OCI-LY7 (cell line): Measurements from ENCODE around the gene LRP1B. TPM values are rescaled to one million over a fixed set of nuclear protein-coding genes. Genes with fewer than 3 reads are reported as not detected.

ENCODE experiments used
- BruUV-seq: library from RNA; stranded (reverse); fragments of 400-500 nt; replicated peaks from 2 replicates; lab custom pipeline; 2021; lab: Mats Ljungman, UMichigan
- CTCF ChIA-PET: fragments of 300-600 bp; sonication (Branson Sonifier 250); formaldehyde crosslinking; loops from one replicate; lab custom pipeline; 2022; ENCODE audit warnings: antibody characterized with exemption; ENCODE audit not compliant: unreplicated experiment; lab: Charles Lee
- POLR2A ChIA-PET: fragments of 300-600 bp; sonication (Branson Sonifier 250); formaldehyde crosslinking; loops from one replicate; lab custom pipeline; 2022; ENCODE audit warnings: antibody characterized with exemption; lab: Charles Lee
- DNase-seq: peaks from one replicate; pipeline ENCODE4 v3.0.0-alpha.2; 2015; ENCODE audit warnings: low spot score
- H2AFZ ChIP-seq: fragments of 200-600 bp; sonication (generic), shearing (Covaris generic); 2 replicates; pipeline ENCODE4 v1.6.1; 2014; ENCODE audit warnings: mild to moderate bottlenecking, antibody characterized with exemption, low read length, moderate library complexity
- H3K27ac ChIP-seq: fragments of 200-600 bp; sonication (generic); 2 replicates; pipeline ENCODE4 v1.5.1; 2014; ENCODE audit warnings: mixed run types, low read depth, mild to moderate bottlenecking, moderate library complexity, low read length, inconsistent platforms; ENCODE audit not compliant: poor library complexity, severe bottlenecking
- H3K36me3 ChIP-seq: fragments of 200-600 bp; sonication (generic); 2 replicates; pipeline ENCODE4 v1.6.1; 2014; ENCODE audit warnings: mild to moderate bottlenecking, antibody characterized with exemption, low read length, moderate library complexity, mixed read lengths; ENCODE audit not compliant: insufficient read depth
- H3K4me1 ChIP-seq: fragments of 200-600 bp; sonication (generic); 2 replicates; pipeline ENCODE4 v1.5.1; 2014; ENCODE audit warnings: mild to moderate bottlenecking, low read length; ENCODE audit not compliant: insufficient read depth, poor library complexity, severe bottlenecking
- H3K4me2 ChIP-seq: fragments of 200-600 bp; sonication (generic); 2 replicates; pipeline ENCODE4 v1.6.1; 2014; ENCODE audit warnings: mild to moderate bottlenecking, low read length
- H3K4me3 ChIP-seq: fragments of 200-600 bp; sonication (generic); 2 replicates; pipeline ENCODE4 v1.5.1; 2014; ENCODE audit warnings: mild to moderate bottlenecking, low read depth, low read length; ENCODE audit not compliant: poor library complexity, severe bottlenecking
- H3K79me2 ChIP-seq: fragments of 200-600 bp; sonication (generic); 2 replicates; pipeline ENCODE4 v1.6.1; 2016; ENCODE audit warnings: low read depth, mild to moderate bottlenecking, low read length, moderate library complexity, mixed read lengths; ENCODE audit not compliant: insufficient read depth
- H3K9me2 ChIP-seq: fragments of 200-600 bp; sonication (generic); 2 replicates; pipeline ENCODE4 v1.6.1; 2016; ENCODE audit warnings: mild to moderate bottlenecking, low read length, mixed read lengths; ENCODE audit not compliant: insufficient read depth
- H3K9me3 ChIP-seq: fragments of 200-600 bp; sonication (generic); 2 replicates; pipeline ENCODE4 v1.6.1; 2014; ENCODE audit warnings: mild to moderate bottlenecking, mixed run types, low read length, mixed read lengths
- H4K20me1 ChIP-seq: fragments of 200-600 bp; sonication (generic); 2 replicates; pipeline ENCODE4 v1.6.1; 2014; ENCODE audit warnings: mild to moderate bottlenecking, antibody characterized with exemption, low read length, moderate library complexity, mixed read lengths; ENCODE audit not compliant: insufficient read depth
- CTCF ChIP-seq: fragments of 200-600 bp; sonication (generic); conservative IDR thresholded peaks from 2 replicates; pipeline ENCODE4 v1.5.1; 2014; ENCODE audit warnings: mild to moderate bottlenecking, antibody characterized with exemption, low read length, moderate library complexity, mixed read lengths
- EZH2phosphoT487 ChIP-seq: fragments of 200-600 bp; sonication (generic); IDR thresholded peaks from 2 replicates; pipeline ENCODE4 v1.6.1; 2018; ENCODE audit warnings: low read depth, borderline replicate concordance, mild to moderate bottlenecking, mixed run types, antibody characterized with exemption, low read length, moderate library complexity, mixed read lengths
- intact Hi-C: fragments of 100-400 bp; cut with micrococcal nuclease; formaldehyde crosslinking; loops from one replicate; pipeline ENCODE4 v1.10.0; 2022; ENCODE audit not compliant: unreplicated experiment
- total RNA-seq, 2 experiments: library from RNA; depleted of rRNA in 1 of 2; stranded (reverse); fragments of >200 nt in 1 of 2; shearing (Covaris generic) in 1 of 2; gene quantifications; 2 replicates each; pipeline ENCODE4 v1.2.3, GENCODE V29; 2014 to 2022

The LRP1B gene
- total RNA-seq, 2 experiments from 2014 or later = not detected

GRCh38 chr2:141611176-141611571 is 519.6 kb downstream of the LRP1B start:
- ChIA-PET CTCF (no interaction called here), POLR2A (interaction anchor here (1.7 kb wide), 1 partner anchor 12 kb away, joined by 5 read pairs; no protein-coding TSS in a partner anchor)
- no peak overlapping the region for H3K27ac ChIP-seq
- no peak overlapping the region for H2AFZ ChIP-seq
- H3K9me3 ChIP-seq = no peaks in the 10 kb centered on the region
- no peak overlapping the region for H3K4me3 ChIP-seq
- H3K79me2 ChIP-seq = no peaks in the 10 kb centered on the region
- no peaks in the 10 kb centered on the region for H4K20me1 ChIP-seq
- no peak for DNase-seq
- H3K9me2 ChIP-seq = no peaks in the 10 kb centered on the region
- no peaks in the 10 kb centered on the region for H3K36me3 ChIP-seq
- intact Hi-C loops = no loop called here
- no peak for TF ChIP-seq CTCF
- TF ChIP-seq EZH2phosphoT487 = no peak
- no peak overlapping the region for H3K4me2 ChIP-seq
- no TSS peak for BruUV-seq
- no peaks in the 10 kb centered on the region for H3K4me1 ChIP-seq

- Histone ChIP-seq H3K27ac (no peak overlapping the region), H3K79me2 (no peaks in the 10 kb centered on the region), H3K4me3 (no peak overlapping the region), H3K36me3 (no peaks in the 10 kb centered on the region), H3K4me1 (no peaks in the 10 kb centered on the region), H4K20me1 (no peaks in the 10 kb centered on the region), H3K4me2 (no peak overlapping the region), H2AFZ (no peak overlapping the region), H3K9me2 (no peaks in the 10 kb centered on the region), H3K9me3 (no peaks in the 10 kb centered on the region)
- DNase-seq = no peak
- intact Hi-C loops = no loop called here
- CTCF ChIA-PET = no interaction called here
- BruUV-seq = no TSS peak
- POLR2A ChIA-PET = interaction anchor here (1.7 kb wide), 1 partner anchor 12 kb away, joined by 5 read pairs; no protein-coding TSS in a partner anchor
- TF ChIP-seq EZH2phosphoT487 = no peak
- no peak for TF ChIP-seq CTCF
These were observed 520.1 kb downstream of the LRP1B start for GRCh38 chr2:141610564-141611175.

GRCh38 chr2:141605163-141605562 is 525.7 kb downstream of the LRP1B start:
- TF ChIP-seq CTCF (no peak), EZH2phosphoT487 (no peak)
- Histone ChIP-seq H4K20me1 (no peaks in the 10 kb centered on the region), H3K9me2 (no peaks in the 10 kb centered on the region), H3K4me1 (no peaks in the 10 kb centered on the region), H3K9me3 (no peaks in the 10 kb centered on the region), H3K36me3 (no peaks in the 10 kb centered on the region), H3K27ac (no peak overlapping the region), H3K4me2 (no peak overlapping the region), H3K4me3 (no peak overlapping the region), H3K79me2 (no peaks in the 10 kb centered on the region), H2AFZ (no peak overlapping the region)
- DNase-seq = no peak
- CTCF ChIA-PET = no interaction called here
- no TSS peak for BruUV-seq
- intact Hi-C loops = no loop called here
- POLR2A ChIA-PET = no interaction called here
